COLO829 (cell line): ENCODE measurements around the gene CASP9.
"Not testable (repeated sequence)": the region's sequence is repeated elsewhere in the genome, so short reads cannot be mapped to it uniquely, and the experiment has no call there.

Source experiments
- DNase-seq: peaks from one replicate; pipeline ENCODE4 v3.0.0; 2012; ENCODE audit warnings: low spot score

The CASP9 gene

GRCh38 chr1:15525050-15526020 lies 1.3 kb upstream of the CASP9 start:
- DNase-seq, result peak; percentile 99

- peak; percentile 86 for DNase-seq
Measured at GRCh38 chr1:15524283-15525049, 451 bp upstream of the CASP9 start.

- no peak for DNase-seq
Measured at GRCh38 chr1:15523104-15524020, 653 bp downstream of the CASP9 start.

- DNase-seq, result no peak
Measured at GRCh38 chr1:15522551-15522950, 1.5 kb downstream of the CASP9 start.

GRCh38 chr1:15521206-15521906 lies 2.7 kb downstream of the CASP9 start:
- DNase-seq, result not testable (repeated sequence)

- DNase-seq, result no peak
Measured at GRCh38 chr1:15519625-15520024, 4.4 kb downstream of the CASP9 start.

GRCh38 chr1:15515022-15515663 lies 8.9 kb downstream of the CASP9 start:
- DNase-seq, result peak; percentile 45

- DNase-seq, result not testable (repeated sequence)
Measured at GRCh38 chr1:15514557-15514956, 9.5 kb downstream of the CASP9 start.

- DNase-seq, result no peak
Measured at GRCh38 chr1:15513919-15514318, 10.1 kb downstream of the CASP9 start.

- no peak for DNase-seq
Measured at GRCh38 chr1:15513192-15513591, 10.8 kb downstream of the CASP9 start.

GRCh38 chr1:15510611-15511405 lies 13.2 kb downstream of the CASP9 start:
- DNase-seq, result no peak

GRCh38 chr1:15509586-15509985 lies 14.4 kb downstream of the CASP9 start:
- no peak for DNase-seq

- DNase-seq, result no peak
Measured at GRCh38 chr1:15508700-15509487, 15.1 kb downstream of the CASP9 start.

- no peak for DNase-seq
Measured at GRCh38 chr1:15507278-15507677, 16.7 kb downstream of the CASP9 start.

- no peak for DNase-seq
Measured at GRCh38 chr1:15506831-15507230, 17.2 kb downstream of the CASP9 start.

- no peak for DNase-seq
Measured at GRCh38 chr1:15504436-15504835, 19.6 kb downstream of the CASP9 start.

GRCh38 chr1:15501208-15502032 lies 22.6 kb downstream of the CASP9 start:
- DNase-seq, result peak; percentile 63
